Prostate gland (tissue), 2 donors: ENCODE results near the gene AMTN. TPM values are rescaled to one million over a fixed set of nuclear protein-coding genes. Genes with fewer than 3 reads are reported as not detected.

ENCODE experiments used
- DNase-seq: peaks from one replicate; pipeline ENCODE4 v3.0.0-alpha.2; 2019; ENCODE audit warnings: low spot score
- H3K27ac ChIP-seq, 2 donors: fragments of 200-600 bp; sonication (generic); 2 replicates each; pipeline ENCODE4 v1.5.1; 2017 to 2019
- H3K27me3 ChIP-seq: fragments of 200-600 bp; sonication (generic); replicated peaks from 2 replicates; pipeline ENCODE4 v1.5.1; 2019; ENCODE audit not compliant: insufficient read depth
- H3K36me3 ChIP-seq, 2 donors: fragments of 200-600 bp; sonication (generic); 1 replicate in 1 of 2; 2 replicates in 1 of 2; pipeline versions ENCODE4 v1.5.1 to v1.8.1; 2017 to 2019
- H3K4me1 ChIP-seq: fragments of 200-600 bp; sonication (generic); replicated peaks from 2 replicates; pipeline ENCODE4 v1.5.1; 2019
- H3K4me3 ChIP-seq, 2 donors: fragments of 200-600 bp; sonication (generic); 2 replicates each; pipeline ENCODE4 v1.5.1; 2017 to 2019
- H3K9me3 ChIP-seq: fragments of 200-600 bp; sonication (generic); 2 replicates; pipeline ENCODE4 v1.5.1; 2017
- POLR2A ChIP-seq: fragments of 450-650 bp; IDR thresholded peaks from one replicate; pipeline ENCODE4 v1.6.1; 2016; ENCODE audit warnings: antibody characterized with exemption, mild to moderate bottlenecking
- POLR2AphosphoS5 ChIP-seq: sonication (generic); formaldehyde crosslinking; IDR thresholded peaks from one replicate; pipeline ENCODE4 v1.6.1; 2017; ENCODE audit warnings: antibody characterized with exemption
- WGBS: methylation state at CpG from one replicate; pipeline ENCODE4 v1.1.5; 2018; 5-methylcytosine and 5-hydroxymethylcytosine counted together
- intact Hi-C: fragments of 100-400 bp; cut with DNase I; formaldehyde crosslinking; loops from one replicate; pipeline ENCODE4 v1.14.2; 2022
- total RNA-seq, 2 donors: library from RNA; depleted of rRNA; stranded (reverse); fragments of >200 nt; gene quantifications; one replicate each; pipeline ENCODE4 v1.1.0, GENCODE V29; 2016
- TF ChIP-seq, protein P1 (sequence below), 4 experiments: fragments of 200-600 bp in 2 of 4; fragments of 450-650 bp in 2 of 4; sonication (generic) in 2 of 4; IDR thresholded peaks; 1 replicate in 3 of 4; 2 replicates in 1 of 4; pipeline ENCODE4 v1.5.1; 2016 to 2019; ENCODE audit warnings: antibody characterized with exemption in 4 of 4, mild to moderate bottlenecking in 2 of 4, moderate library complexity in 2 of 4

The AMTN gene
- total RNA-seq, 2 donors from 2014 or later, result 10.1 TPM; not detected in 1

DNA sequence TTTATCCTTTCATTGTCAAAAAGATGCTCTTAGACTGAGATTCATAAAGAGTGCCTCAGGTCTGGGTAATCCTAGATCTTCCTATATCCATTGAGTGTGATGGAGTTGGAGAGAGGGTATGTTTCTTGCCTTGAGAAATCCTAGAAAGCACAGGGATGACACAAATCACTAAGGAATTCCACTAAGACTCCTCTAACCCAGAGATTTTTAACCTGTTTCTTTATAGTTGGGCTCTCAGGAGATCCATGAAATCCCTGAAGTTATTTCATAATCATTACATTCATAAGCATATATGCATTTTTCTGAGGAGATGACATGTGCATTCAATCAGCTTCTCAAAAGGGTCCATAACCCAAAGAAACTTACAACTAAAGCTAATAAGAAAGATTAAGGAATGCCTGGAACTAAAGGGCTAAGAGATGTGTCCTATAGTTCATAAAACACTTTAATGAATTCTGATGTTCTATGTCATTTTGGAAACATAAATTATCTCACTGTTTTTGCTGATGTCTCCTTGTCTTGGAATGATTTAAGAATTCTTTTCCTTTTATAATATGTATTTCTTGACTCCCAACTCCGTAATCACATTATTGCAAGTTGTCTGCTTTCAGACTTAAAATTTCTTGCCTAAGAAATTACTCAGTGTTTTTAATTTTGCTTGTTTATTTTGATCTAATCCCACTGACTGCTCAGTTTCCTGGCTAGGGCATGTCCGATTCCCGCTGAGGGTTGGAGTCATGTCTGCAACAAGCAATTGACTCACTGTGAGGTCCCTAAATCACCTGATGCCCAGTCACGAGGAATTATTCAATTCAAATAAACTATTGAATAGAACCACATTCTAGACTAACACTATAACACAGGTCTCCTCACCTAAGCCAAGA, 2.8 kb upstream of the AMTN start:
- no peaks in the 10 kb centered on the region for H3K27me3 ChIP-seq
- H3K36me3 ChIP-seq, result no peaks in the 10 kb centered on the region
- 77% methylated on average over 4 of the region's 4 CpGs for WGBS
- H3K4me1 ChIP-seq, result no peaks in the 10 kb centered on the region
- TF ChIP-seq, protein P1, sequence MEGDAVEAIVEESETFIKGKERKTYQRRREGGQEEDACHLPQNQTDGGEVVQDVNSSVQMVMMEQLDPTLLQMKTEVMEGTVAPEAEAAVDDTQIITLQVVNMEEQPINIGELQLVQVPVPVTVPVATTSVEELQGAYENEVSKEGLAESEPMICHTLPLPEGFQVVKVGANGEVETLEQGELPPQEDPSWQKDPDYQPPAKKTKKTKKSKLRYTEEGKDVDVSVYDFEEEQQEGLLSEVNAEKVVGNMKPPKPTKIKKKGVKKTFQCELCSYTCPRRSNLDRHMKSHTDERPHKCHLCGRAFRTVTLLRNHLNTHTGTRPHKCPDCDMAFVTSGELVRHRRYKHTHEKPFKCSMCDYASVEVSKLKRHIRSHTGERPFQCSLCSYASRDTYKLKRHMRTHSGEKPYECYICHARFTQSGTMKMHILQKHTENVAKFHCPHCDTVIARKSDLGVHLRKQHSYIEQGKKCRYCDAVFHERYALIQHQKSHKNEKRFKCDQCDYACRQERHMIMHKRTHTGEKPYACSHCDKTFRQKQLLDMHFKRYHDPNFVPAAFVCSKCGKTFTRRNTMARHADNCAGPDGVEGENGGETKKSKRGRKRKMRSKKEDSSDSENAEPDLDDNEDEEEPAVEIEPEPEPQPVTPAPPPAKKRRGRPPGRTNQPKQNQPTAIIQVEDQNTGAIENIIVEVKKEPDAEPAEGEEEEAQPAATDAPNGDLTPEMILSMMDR (IDR thresholded peaks at IDR 0.05), result no peak
- no peak for TF ChIP-seq POLR2A
- no peak for TF ChIP-seq POLR2AphosphoS5
- DNase-seq, result no peak
- H3K4me3 ChIP-seq, result no peak overlapping the region
- H3K27ac ChIP-seq, result no peak overlapping the region
- intact Hi-C loops, result no loop called here
- H3K9me3 ChIP-seq, result no peaks in the 10 kb centered on the region

DNA sequence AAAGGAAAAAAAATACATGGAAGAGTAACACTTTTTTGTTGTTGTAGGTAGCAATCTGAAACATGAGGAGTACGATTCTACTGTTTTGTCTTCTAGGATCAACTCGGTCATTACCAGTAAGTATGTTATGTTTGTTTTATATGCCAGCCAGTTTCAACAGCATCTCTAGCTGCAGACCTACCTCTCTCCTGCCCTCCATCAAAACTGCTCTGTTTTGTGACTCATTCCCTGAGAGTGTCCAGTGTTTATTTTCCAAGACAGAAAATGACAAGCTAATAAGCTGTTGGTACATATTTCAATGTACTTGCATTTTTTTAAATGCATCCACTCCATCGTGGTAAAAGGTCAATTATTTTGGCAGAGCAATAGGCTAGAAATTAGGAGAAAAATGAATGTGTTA, 347 bp downstream of the AMTN start:
- 77% methylated on average over 3 of the region's 3 CpGs for WGBS
- TF ChIP-seq POLR2A (no peak), POLR2AphosphoS5 (no peak)
- TF ChIP-seq, protein P1 (IDR thresholded peaks at IDR 0.05), result no peak
- intact Hi-C loops, result no loop called here
- Histone ChIP-seq H3K4me3 (no peak overlapping the region), H3K9me3 (no peaks in the 10 kb centered on the region), H3K36me3 (no peaks in the 10 kb centered on the region), H3K27ac (no peak overlapping the region), H3K27me3 (no peaks in the 10 kb centered on the region), H3K4me1 (no peaks in the 10 kb centered on the region)
- no peak for DNase-seq

DNA sequence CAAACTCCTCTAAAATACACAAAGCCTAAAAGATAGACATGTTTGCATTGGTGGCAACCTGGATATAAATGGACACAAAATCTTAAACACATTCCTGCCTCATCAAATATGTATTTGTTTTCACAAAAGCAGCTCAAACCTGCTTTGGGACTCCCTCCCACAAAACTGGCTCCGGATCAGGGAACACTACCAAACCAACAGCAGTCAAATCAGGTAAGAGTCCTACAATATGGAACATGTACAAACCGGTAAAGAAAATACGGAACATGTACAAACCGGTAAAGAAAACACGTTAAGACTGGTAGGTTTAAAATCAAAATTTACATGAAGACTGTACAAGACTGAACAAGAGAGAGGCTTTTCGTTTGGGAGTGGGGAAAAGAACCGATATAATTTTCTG, 4.3 kb downstream of the AMTN start:
- intact Hi-C loops, result no loop called here
- peak; percentile 74 for DNase-seq

DNA sequence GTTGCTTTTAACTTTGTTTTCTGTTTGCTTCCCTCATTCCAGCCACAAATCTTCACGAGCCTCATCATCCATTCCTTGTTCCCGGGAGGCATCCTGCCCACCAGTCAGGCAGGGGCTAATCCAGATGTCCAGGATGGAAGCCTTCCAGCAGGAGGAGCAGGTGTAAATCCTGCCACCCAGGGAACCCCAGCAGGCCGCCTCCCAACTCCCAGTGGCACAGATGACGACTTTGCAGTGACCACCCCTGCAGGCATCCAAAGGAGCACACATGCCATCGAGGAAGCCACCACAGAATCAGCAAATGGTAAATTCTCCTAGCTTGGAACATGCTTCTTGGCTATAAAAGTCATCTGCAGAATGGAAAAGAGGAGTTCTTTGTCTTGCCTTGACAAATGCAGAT, 12.6 kb downstream of the AMTN start:
- DNase-seq, result no peak
- TF ChIP-seq, protein P1 (IDR thresholded peaks at IDR 0.05), result no peak
- TF ChIP-seq POLR2A (no peak), POLR2AphosphoS5 (no peak)
- Histone ChIP-seq H3K4me3 (no peak overlapping the region), H3K27ac (no peak overlapping the region), H3K9me3 (no peaks in the 10 kb centered on the region), H3K4me1 (no peaks in the 10 kb centered on the region), H3K27me3 (no peaks in the 10 kb centered on the region), H3K36me3 (no peaks in the 10 kb centered on the region)
- intact Hi-C loops, result no loop called here
- 73% methylated on average over 5 of the region's 5 CpGs for WGBS

More for the DNA sequence above, 4.3 kb downstream of the AMTN start:
- Histone ChIP-seq H3K27me3 (no peaks in the 10 kb centered on the region), H3K4me3 (no peak overlapping the region), H3K36me3 (no peaks in the 10 kb centered on the region), H3K27ac (peak overlapping the region; percentile 36 to 59), H3K9me3 (no peaks in the 10 kb centered on the region), H3K4me1 (no peaks in the 10 kb centered on the region)
- TF ChIP-seq, protein P1 (IDR thresholded peaks at IDR 0.05), result no peak
- peak; percentile 80 for TF ChIP-seq POLR2AphosphoS5
- TF ChIP-seq POLR2A, result no peak
- 42% methylated on average over 7 of the region's 7 CpGs for WGBS

DNA sequence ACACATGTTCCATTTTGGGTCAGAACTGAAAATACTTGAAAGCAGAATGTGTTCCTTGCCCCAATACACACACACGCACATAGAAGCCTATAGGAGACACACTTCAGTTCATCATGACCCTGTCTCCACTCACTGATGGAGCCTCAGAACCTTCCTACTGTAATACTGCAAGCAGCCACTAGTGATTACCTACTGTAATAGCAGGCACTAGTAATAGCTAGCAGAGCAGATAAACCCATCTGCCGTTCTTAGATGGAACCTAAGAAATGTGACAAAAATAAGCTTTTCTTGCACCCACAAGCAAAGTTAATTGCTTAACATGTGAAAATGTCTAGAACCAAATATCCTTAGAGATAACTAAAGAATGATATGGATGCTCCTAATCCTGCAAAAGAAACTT, 13.6 kb downstream of the AMTN start:
- intact Hi-C loops, result no loop called here
- H3K9me3 ChIP-seq, result no peaks in the 10 kb centered on the region
- no peaks in the 10 kb centered on the region for H3K36me3 ChIP-seq
- no peak overlapping the region for H3K4me3 ChIP-seq
- H3K4me1 ChIP-seq, result no peaks in the 10 kb centered on the region
- no peak for TF ChIP-seq POLR2A
- TF ChIP-seq, protein P1 (IDR thresholded peaks at IDR 0.05), result peak in 1 of 4 experiments; percentile 12
- H3K27me3 ChIP-seq, result no peaks in the 10 kb centered on the region
- 71% methylated on average over 2 of the region's 2 CpGs for WGBS
- no peak overlapping the region for H3K27ac ChIP-seq
- no peak for DNase-seq
